Renal cortical epithelial cell (primary cell): ENCODE measurements around the gene SFTPB. TPM values are rescaled to one million over a fixed set of nuclear protein-coding genes. Genes with fewer than 3 reads are reported as not detected.
"Not testable (repeated sequence)": the region's sequence is repeated elsewhere in the genome, so short reads cannot be mapped to it uniquely, and the experiment has no call there.

Experiments
- DNase-seq: peaks from one replicate; pipeline ENCODE4 v3.0.0-alpha.2; 2011; ENCODE audit warnings: low read depth
- total RNA-seq: library from RNA; depleted of rRNA; stranded (reverse); fragments of >200 nt; gene quantifications from 2 replicates; pipeline ENCODE4 v1.2.3, GENCODE V29; 2014

SFTPB gene
- total RNA-seq, 1 donor from 2014 or later = not detected

- no peak for DNase-seq
Observed at GRCh38 chr2:85675866-85676548, 8.0 kb upstream of the SFTPB start.

GRCh38 chr2:85675427-85675826 lies 7.4 kb upstream of the SFTPB start:
- DNase-seq = no peak

- DNase-seq = no peak
Observed at GRCh38 chr2:85674417-85674816, 6.4 kb upstream of the SFTPB start.

- no peak for DNase-seq
Observed at GRCh38 chr2:85673716-85674375, 5.8 kb upstream of the SFTPB start.

- DNase-seq = no peak
Observed at GRCh38 chr2:85672456-85672855, 4.5 kb upstream of the SFTPB start.

- not testable (repeated sequence) for DNase-seq
Observed at GRCh38 chr2:85670416-85670815, 2.4 kb upstream of the SFTPB start.

- DNase-seq = no peak
Observed at GRCh38 chr2:85669549-85669948, 1.6 kb upstream of the SFTPB start.

- no peak for DNase-seq
Observed at GRCh38 chr2:85668857-85669142, 801 bp upstream of the SFTPB start.

- no peak for DNase-seq
Observed at GRCh38 chr2:85667561-85668008, 414 bp downstream of the SFTPB start.

GRCh38 chr2:85666435-85667316 lies 1.3 kb downstream of the SFTPB start:
- no peak for DNase-seq

GRCh38 chr2:85666016-85666415 lies 2.0 kb downstream of the SFTPB start:
- no peak for DNase-seq

- DNase-seq = no peak
Observed at GRCh38 chr2:85665264-85665937, 2.6 kb downstream of the SFTPB start.

- no peak for DNase-seq
Observed at GRCh38 chr2:85663594-85664565, 4.1 kb downstream of the SFTPB start.

GRCh38 chr2:85662899-85663593 lies 5.0 kb downstream of the SFTPB start:
- DNase-seq = peak; percentile 98

GRCh38 chr2:85661139-85661858 lies 6.7 kb downstream of the SFTPB start:
- no peak for DNase-seq

GRCh38 chr2:85660725-85661124 lies 7.3 kb downstream of the SFTPB start:
- no peak for DNase-seq

- DNase-seq = not testable (repeated sequence)
Observed at GRCh38 chr2:85660301-85660700, 7.7 kb downstream of the SFTPB start.

GRCh38 chr2:85659324-85659981 lies 8.5 kb downstream of the SFTPB start:
- no peak for DNase-seq

GRCh38 chr2:85657399-85657798 lies 10.6 kb downstream of the SFTPB start:
- DNase-seq = not testable (repeated sequence)
